DOHH2 (cell line): Measurements from ENCODE around the gene ZC3H4.

Experiments
- H3F3A ChIP-seq: fragments of 200-600 bp; sonication (generic), shearing (Covaris generic); 2 replicates; pipeline ENCODE4 v1.6.0; 2016; ENCODE audit warnings: antibody characterized with exemption, mild to moderate bottlenecking; ENCODE audit not compliant: control insufficient read depth, insufficient read depth
- H3K27ac ChIP-seq: fragments of 200-600 bp; sonication (generic); 2 replicates; pipeline ENCODE4 v1.5.1; 2014; ENCODE audit warnings: low read depth, mild to moderate bottlenecking, low read length, moderate library complexity
- H3K27me3 ChIP-seq: fragments of 200-600 bp; sonication (generic); 2 replicates; pipeline ENCODE4 v1.6.1; 2014; ENCODE audit warnings: mild to moderate bottlenecking, low read length, mixed read lengths; ENCODE audit not compliant: control insufficient read depth
- H3K36me3 ChIP-seq: fragments of 200-600 bp; sonication (generic); 2 replicates; pipeline ENCODE4 v1.6.1; 2014; ENCODE audit warnings: mild to moderate bottlenecking, low read length, moderate library complexity, mixed read lengths; ENCODE audit not compliant: control insufficient read depth
- H3K4me1 ChIP-seq: fragments of 200-600 bp; sonication (generic); 2 replicates; pipeline ENCODE4 v1.6.1; 2014; ENCODE audit warnings: mild to moderate bottlenecking, low read length, mixed read lengths; ENCODE audit not compliant: control insufficient read depth
- H3K4me2 ChIP-seq: fragments of 200-600 bp; sonication (generic); 2 replicates; pipeline ENCODE4 v1.6.0; 2014; ENCODE audit warnings: mild to moderate bottlenecking, low read length, moderate library complexity
- H3K4me3 ChIP-seq: fragments of 200-600 bp; sonication (generic); 2 replicates; pipeline ENCODE4 v1.5.1; 2014; ENCODE audit warnings: mild to moderate bottlenecking, low read length, mixed read lengths
- H3K79me2 ChIP-seq: fragments of 200-600 bp; sonication (generic); 2 replicates; pipeline ENCODE4 v1.6.1; 2014; ENCODE audit warnings: mild to moderate bottlenecking, low read length, mixed read lengths; ENCODE audit not compliant: control insufficient read depth
- H3K9me2 ChIP-seq: fragments of 200-600 bp; sonication (generic); replicated peaks from 2 replicates; pipeline ENCODE4 v1.6.1; 2014; ENCODE audit warnings: mild to moderate bottlenecking, low read length, mixed read lengths; ENCODE audit not compliant: control insufficient read depth
- H3K9me3 ChIP-seq: fragments of 200-600 bp; sonication (generic); 2 replicates; pipeline ENCODE4 v1.6.1; 2014; ENCODE audit warnings: antibody characterized with exemption, low read length, mixed read lengths; ENCODE audit not compliant: control insufficient read depth, insufficient read depth
- H4K20me1 ChIP-seq: fragments of 200-600 bp; sonication (generic); 2 replicates; pipeline ENCODE4 v1.6.0; 2014; ENCODE audit warnings: low read depth, mild to moderate bottlenecking, antibody characterized with exemption, low read length, moderate library complexity; ENCODE audit not compliant: control insufficient read depth, insufficient read depth
- CTCF ChIP-seq: fragments of 200-600 bp; sonication (generic); IDR thresholded peaks from one replicate; pipeline ENCODE4 v1.5.1; 2014; ENCODE audit warnings: antibody characterized with exemption, mild to moderate bottlenecking, low read depth, low read length; ENCODE audit not compliant: poor library complexity, severe bottlenecking
- EZH2phosphoT487 ChIP-seq: fragments of 200-600 bp; sonication (generic); IDR thresholded peaks from 2 replicates; pipeline ENCODE4 v1.6.1; 2017; ENCODE audit warnings: borderline replicate concordance, mild to moderate bottlenecking, antibody characterized with exemption, low read length, moderate library complexity, mixed read lengths

ZC3H4 gene

GRCh38 chr19:47022541-47023447 lies 90.8 kb downstream of the ZC3H4 start:
- no peaks in the 10 kb centered on the region for H3K4me1 ChIP-seq
- H3K27ac ChIP-seq = no peak overlapping the region
- H3K4me3 ChIP-seq = no peak overlapping the region
- no peaks in the 10 kb centered on the region for H3K79me2 ChIP-seq
- no peaks in the 10 kb centered on the region for H3K36me3 ChIP-seq
- TF ChIP-seq CTCF (no peak), EZH2phosphoT487 (peak; percentile 86; the same call in 1 of the 2 replicates)
- peaks cover 54% of the 10 kb centered on the region for H3K27me3 ChIP-seq
- no peaks in the 10 kb centered on the region for H3K9me2 ChIP-seq
- H3F3A ChIP-seq = no peaks in the 10 kb centered on the region
- H3K9me3 ChIP-seq = no peaks in the 10 kb centered on the region
- no peak overlapping the region for H3K4me2 ChIP-seq
- no peaks in the 10 kb centered on the region for H4K20me1 ChIP-seq

- H3K4me2 ChIP-seq = no peak overlapping the region
- no peaks in the 10 kb centered on the region for H3K9me3 ChIP-seq
- H3F3A ChIP-seq = no peaks in the 10 kb centered on the region
- no peaks in the 10 kb centered on the region for H4K20me1 ChIP-seq
- H3K36me3 ChIP-seq = no peaks in the 10 kb centered on the region
- H3K27ac ChIP-seq = no peak overlapping the region
- H3K9me2 ChIP-seq = no peaks in the 10 kb centered on the region
- H3K4me1 ChIP-seq = no peaks in the 10 kb centered on the region
- peaks cover 51% of the 10 kb centered on the region for H3K27me3 ChIP-seq
- TF ChIP-seq CTCF (no peak), EZH2phosphoT487 (no peak)
- no peaks in the 10 kb centered on the region for H3K79me2 ChIP-seq
- no peak overlapping the region for H3K4me3 ChIP-seq
These were observed 91.4 kb downstream of the ZC3H4 start for GRCh38 chr19:47022140-47022536.

- H3K9me3 ChIP-seq = no peaks in the 10 kb centered on the region
- TF ChIP-seq EZH2phosphoT487 (no peak), CTCF (no peak)
- no peaks in the 10 kb centered on the region for H4K20me1 ChIP-seq
- H3K4me2 ChIP-seq = no peak overlapping the region
- H3K4me3 ChIP-seq = no peak overlapping the region
- no peaks in the 10 kb centered on the region for H3K36me3 ChIP-seq
- no peaks in the 10 kb centered on the region for H3K4me1 ChIP-seq
- peaks cover 46% of the 10 kb centered on the region for H3K27me3 ChIP-seq
- H3F3A ChIP-seq = no peaks in the 10 kb centered on the region
- no peaks in the 10 kb centered on the region for H3K9me2 ChIP-seq
- H3K27ac ChIP-seq = no peak overlapping the region
- no peaks in the 10 kb centered on the region for H3K79me2 ChIP-seq
These were observed 91.9 kb downstream of the ZC3H4 start for GRCh38 chr19:47021536-47022139.
